ENCODE results near the gene MAP4K3.

Gene MAP4K3

GRCh38 chr2:39359453-39360038, 77.5 kb downstream of the MAP4K3 start:
- TF ChIP-seq POLR2AphosphoS5 (IDR thresholded peaks at IDR 0.05; ENCODE audit: low read depth, low read length) (no peak), TAF1 (IDR thresholded peaks at IDR 0.05; ENCODE audit: borderline replicate concordance, insufficient read depth, low read length) (no peak)

DNA sequence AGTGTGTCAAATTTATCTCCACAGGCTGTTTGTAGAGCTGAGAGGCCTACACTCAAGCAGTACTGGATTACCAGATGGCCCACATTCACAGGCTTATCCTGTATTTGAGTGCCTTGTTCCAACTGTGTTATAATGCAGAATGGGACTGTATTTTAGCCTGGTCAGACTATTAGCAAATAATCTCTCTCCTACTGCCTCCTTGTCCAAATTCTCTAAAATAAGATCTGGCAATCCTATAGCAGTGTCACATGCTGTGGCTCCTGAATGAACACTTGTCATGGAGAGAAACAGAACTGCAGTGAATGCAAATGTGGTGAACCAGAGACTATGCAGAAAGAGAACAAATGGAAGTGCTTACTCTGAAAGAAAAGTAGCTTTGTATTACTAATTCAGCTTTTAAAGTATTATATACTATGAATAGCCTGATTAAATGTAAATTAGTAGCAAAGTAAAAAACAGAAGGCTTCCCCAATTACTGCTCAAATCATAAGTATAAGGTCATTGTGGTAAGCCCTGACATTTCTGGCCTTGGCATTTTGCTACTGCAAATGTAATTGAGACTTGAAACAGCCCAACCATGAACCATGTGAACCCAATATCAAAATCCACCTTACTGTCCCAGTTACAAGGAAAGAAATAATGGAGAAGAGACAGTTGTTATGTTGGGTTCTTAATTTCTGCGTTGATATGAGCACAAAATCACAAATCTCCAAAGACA, 80.0 kb downstream of the MAP4K3 start:
- no peak for TF ChIP-seq FOXP2 (optimal IDR thresholded peaks at IDR 0.05; ENCODE audit: borderline replicate concordance, extremely low read depth, extremely low read length, insufficient read depth)
- TF ChIP-seq TAF1 (IDR thresholded peaks at IDR 0.05; ENCODE audit: borderline replicate concordance, insufficient read depth, low read length): no peak
- TF ChIP-seq SIN3A (IDR thresholded peaks at IDR 0.05; ENCODE audit: borderline replicate concordance, insufficient read depth, low read length): no peak
- TF ChIP-seq REST (IDR thresholded peaks at IDR 0.05; ENCODE audit: insufficient read depth in 1 of 2, low read depth in 2 of 2, low read length in 2 of 2): no peak
- no peak for TF ChIP-seq POLR2AphosphoS5 (IDR thresholded peaks at IDR 0.05; ENCODE audit: low read depth, low read length)

DNA sequence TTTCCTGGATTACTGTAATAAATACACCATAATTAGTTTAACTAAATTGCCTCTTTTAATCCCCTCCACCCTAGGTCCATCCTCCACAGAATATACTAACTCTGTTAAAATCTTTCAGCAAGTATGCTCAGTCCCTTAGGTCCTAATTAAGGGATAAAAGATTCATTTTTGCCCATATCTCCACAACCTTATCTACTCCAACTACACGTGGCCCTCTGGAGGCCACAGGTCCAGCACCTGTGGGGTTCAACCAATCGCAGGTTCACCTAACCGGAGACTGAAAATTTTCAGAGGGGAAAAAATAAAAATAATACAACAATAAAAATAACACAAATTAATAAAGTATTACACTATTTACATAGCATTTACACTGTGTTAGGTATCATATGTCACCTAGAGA, 86.4 kb downstream of the MAP4K3 start:
- TF ChIP-seq TAF1 (IDR thresholded peaks at IDR 0.05; ENCODE audit: borderline replicate concordance, insufficient read depth, low read length) (no peak), FOXP2 (optimal IDR thresholded peaks at IDR 0.05; ENCODE audit: borderline replicate concordance, extremely low read depth, extremely low read length, insufficient read depth) (no peak), REST (IDR thresholded peaks at IDR 0.05; ENCODE audit: insufficient read depth in 1 of 2, low read depth in 2 of 2, low read length in 2 of 2) (no peak), SIN3A (IDR thresholded peaks at IDR 0.05; ENCODE audit: borderline replicate concordance, insufficient read depth, low read length) (no peak), POLR2AphosphoS5 (IDR thresholded peaks at IDR 0.05; ENCODE audit: low read depth, low read length) (no peak)

DNA sequence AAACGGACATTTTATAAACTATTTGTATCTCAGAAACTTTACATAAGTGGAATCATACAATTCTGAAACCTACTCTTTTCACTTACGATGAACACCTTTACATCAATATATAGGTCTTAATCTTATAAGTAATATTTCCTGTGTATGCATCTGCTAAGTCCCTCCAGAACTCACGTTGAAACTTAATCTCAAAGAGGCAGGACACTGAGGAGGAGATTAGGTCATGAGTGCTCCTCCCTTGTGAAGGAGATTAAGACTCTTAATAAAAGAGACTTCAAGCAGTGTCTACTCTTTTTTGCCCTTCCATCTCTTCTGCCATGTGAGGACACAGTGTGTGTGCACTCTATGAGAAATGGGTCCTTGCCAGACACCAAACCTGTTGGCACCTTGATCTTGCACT, 98.6 kb downstream of the MAP4K3 start:
- TF ChIP-seq SIN3A (IDR thresholded peaks at IDR 0.05; ENCODE audit: borderline replicate concordance, insufficient read depth, low read length) (no peak), TAF1 (IDR thresholded peaks at IDR 0.05; ENCODE audit: borderline replicate concordance, insufficient read depth, low read length) (no peak), REST (IDR thresholded peaks at IDR 0.05; ENCODE audit: insufficient read depth in 1 of 2, low read depth in 2 of 2, low read length in 2 of 2) (no peak)

DNA sequence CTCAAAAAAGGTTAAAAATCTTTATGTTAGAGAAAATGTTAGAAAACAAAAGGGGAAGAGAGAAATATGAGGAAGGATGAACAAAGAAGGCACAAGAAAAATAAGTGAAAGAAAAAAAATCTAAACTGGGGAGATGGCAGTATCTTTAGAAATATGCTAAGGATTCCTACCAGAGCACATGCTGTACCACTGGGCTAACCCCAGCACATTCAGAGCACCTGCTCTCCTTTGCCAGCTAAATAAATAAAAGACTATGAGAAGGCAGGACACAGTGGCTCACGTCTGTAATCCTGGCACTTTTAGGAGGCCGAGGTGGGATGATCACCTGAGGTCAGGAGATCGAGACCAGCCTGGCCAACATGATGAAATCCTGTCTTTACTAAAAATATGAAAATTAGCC, 101.2 kb downstream of the MAP4K3 start:
- TF ChIP-seq TAF1 (IDR thresholded peaks at IDR 0.05; ENCODE audit: borderline replicate concordance, insufficient read depth, low read length) (no peak), REST (IDR thresholded peaks at IDR 0.05; ENCODE audit: insufficient read depth in 1 of 2, low read depth in 2 of 2, low read length in 2 of 2) (no peak), SIN3A (IDR thresholded peaks at IDR 0.05; ENCODE audit: borderline replicate concordance, insufficient read depth, low read length) (no peak), FOXP2 (optimal IDR thresholded peaks at IDR 0.05; ENCODE audit: borderline replicate concordance, extremely low read depth, extremely low read length, insufficient read depth) (no peak), POLR2AphosphoS5 (IDR thresholded peaks at IDR 0.05; ENCODE audit: low read depth, low read length) (no peak)
